Cerebellar nuclear complex (tissue), 1 donor: ENCODE measurements around the gene TXNDC9.
"Not testable (repeated sequence)": the region's sequence is repeated elsewhere in the genome, so short reads cannot be mapped to it uniquely, and the experiment has no call there.

Experiments used
- DNase-seq, 2 experiments: peaks; one replicate each; lab custom pipeline; 2025; lab: John Stamatoyannopoulos, UW

TXNDC9 gene

GRCh38 chr2:99335911-99336803, at the start of gene TXNDC9:
Gene TXNDC9 (minus strand): TSS chr2:99336333. CDS start chr2:99333210, 3,123 bp downstream.
- DNase-seq, result peak; percentile 59 to 96

- DNase-seq, result no peak
Measured at GRCh38 chr2:99382143-99382542, 46.0 kb upstream of the TXNDC9 start.

GRCh38 chr2:99380376-99381010, 44.4 kb upstream of the TXNDC9 start:
- no peak for DNase-seq

- DNase-seq, result no peak
Measured at GRCh38 chr2:99377879-99378278, 41.7 kb upstream of the TXNDC9 start.

GRCh38 chr2:99376254-99376864, 40.2 kb upstream of the TXNDC9 start:
- no peak for DNase-seq

GRCh38 chr2:99374747-99375146, 38.6 kb upstream of the TXNDC9 start:
- DNase-seq, result no peak

GRCh38 chr2:99373144-99373543, 37.0 kb upstream of the TXNDC9 start:
- DNase-seq, result no peak

- not testable (repeated sequence) for DNase-seq
Measured at GRCh38 chr2:99368854-99369253, 32.7 kb upstream of the TXNDC9 start.

GRCh38 chr2:99365661-99366060, 29.5 kb upstream of the TXNDC9 start:
- DNase-seq, result no peak

GRCh38 chr2:99356853-99357252, 20.7 kb upstream of the TXNDC9 start:
- no peak for DNase-seq

- DNase-seq, result not testable (repeated sequence)
Measured at GRCh38 chr2:99354825-99355224, 18.7 kb upstream of the TXNDC9 start.

- no peak for DNase-seq
Measured at GRCh38 chr2:99354070-99354469, 17.9 kb upstream of the TXNDC9 start.

GRCh38 chr2:99350194-99350593, 14.1 kb upstream of the TXNDC9 start:
- no peak for DNase-seq

- DNase-seq, result no peak
Measured at GRCh38 chr2:99348173-99348572, 12.0 kb upstream of the TXNDC9 start.

GRCh38 chr2:99346218-99346617, 10.1 kb upstream of the TXNDC9 start:
- no peak for DNase-seq

- DNase-seq, result not testable (repeated sequence)
Measured at GRCh38 chr2:99345446-99345845, 9.3 kb upstream of the TXNDC9 start.

- DNase-seq, result no peak
Measured at GRCh38 chr2:99342536-99342935, 6.4 kb upstream of the TXNDC9 start.

- DNase-seq, result no peak
Measured at GRCh38 chr2:99340669-99341236, 4.6 kb upstream of the TXNDC9 start.

- DNase-seq, result no peak
Measured at GRCh38 chr2:99338029-99338585, 2.0 kb upstream of the TXNDC9 start.

GRCh38 chr2:99337113-99338028, 1.2 kb upstream of the TXNDC9 start, which contains the start of gene EIF5B:
Gene EIF5B (plus strand): TSS chr2:99337389. CDS start chr2:99337555, 166 bp downstream.
- peak; percentile 8 to 85 for DNase-seq

GRCh38 chr2:99336804-99337112, 625 bp upstream of the TXNDC9 start:
- peak in 1 of 2 experiments; percentile 43 for DNase-seq
